Measurements from ENCODE around the gene CDS2. TPM values are rescaled to one million over a fixed set of nuclear protein-coding genes. Genes with fewer than 3 reads are reported as not detected.
A peak's percentile ranks its signal among the peaks of the same experiment; 100 is the strongest.

CDS2 gene
- total and polyA plus RNA-seq, 10 of the 15 experiments (the other 5 are each of a cell fraction or from before 2014, with no cell fraction given) = 11.5 to 94.7 (median 23.1) TPM

- TF ChIP-seq SKIL (IDR thresholded peaks at IDR 0.05; ENCODE audit: low read depth, poor library complexity, severe bottlenecking) (peak; percentile 50), USF1 (IDR thresholded peaks at IDR 0.05; ENCODE audit: borderline replicate concordance, extremely low read length, insufficient read depth, low read depth, low read length) (no peak), CBX5 (IDR thresholded peaks at IDR 0.05; ENCODE audit: low read depth) (no peak), NFYA (IDR thresholded peaks at IDR 0.05; ENCODE audit: borderline replicate concordance, low read depth, low read length) (no peak), ZNF384 (IDR thresholded peaks at IDR 0.05; ENCODE audit: borderline replicate concordance, low read depth, low read length) (no peak), EED (IDR thresholded peaks at IDR 0.05; ENCODE audit: low read depth) (peak; percentile 40; the same call in 1 of the 2 replicates), ZSCAN29 (IDR thresholded peaks at IDR 0.05) (no peak), NR2F1 (conservative IDR thresholded peaks at IDR 0.05) (0 out of 2 replicates have a peak, but pooled peaks have one; percentile 18), BHLHE40 (IDR thresholded peaks at IDR 0.05; ENCODE audit: borderline replicate concordance in 1 of 2, low read depth in 2 of 2, low read length in 1 of 2) (peak in 1 of 2 experiments; percentile 3; a peak in 1 of 4 replicates), RUNX3 (IDR thresholded peaks at IDR 0.05; ENCODE audit: low read length) (peak; percentile 59; the same call in 1 of the 2 replicates), E2F4 (IDR thresholded peaks at IDR 0.05; ENCODE audit: low read depth, low read length) (no peak), PBX3 (IDR thresholded peaks at IDR 0.05; ENCODE audit: insufficient replicate concordance, low read depth, low read length) (no peak), DPF2 (IDR thresholded peaks at IDR 0.05) (0 out of 2 replicates have a peak, but pooled peaks have one; percentile 10), KAT2A (conservative IDR thresholded peaks at IDR 0.05; ENCODE audit: control insufficient read depth, low read depth, low read length) (no peak), SRF (IDR thresholded peaks at IDR 0.05; ENCODE audit: low read depth in 2 of 2, low read length in 2 of 2) (no peak), GATAD2B (conservative IDR thresholded peaks at IDR 0.05; ENCODE audit: low read depth) (no peak), EP300 (IDR thresholded peaks at IDR 0.05; ENCODE audit: borderline replicate concordance in 1 of 2, control insufficient read depth in 1 of 2, low read depth in 2 of 2, low read length in 2 of 2) (peak in 1 of 2 experiments; percentile 35; a peak in 1 of 4 replicates), SMARCA5 (IDR thresholded peaks at IDR 0.05) (no peak), PML (IDR thresholded peaks at IDR 0.05; ENCODE audit: low read length) (peak; percentile 6; the same call in 1 of the 2 replicates), CUX1 (IDR thresholded peaks at IDR 0.05; ENCODE audit: insufficient replicate concordance, low read depth, low read length) (peak; percentile 43)
Observed at GRCh38 chr20:5120185-5120476, 6.7 kb upstream of the CDS2 start (continued).

All from GM12878 (cell line).